ENCODE results near the gene FARS2. TPM values are rescaled to one million over a fixed set of nuclear protein-coding genes. Genes with fewer than 3 reads are reported as not detected.

The FARS2 gene
- total RNA-seq, 2 donors from 2014 or later: 16.2 to 18.3 TPM

DNA sequence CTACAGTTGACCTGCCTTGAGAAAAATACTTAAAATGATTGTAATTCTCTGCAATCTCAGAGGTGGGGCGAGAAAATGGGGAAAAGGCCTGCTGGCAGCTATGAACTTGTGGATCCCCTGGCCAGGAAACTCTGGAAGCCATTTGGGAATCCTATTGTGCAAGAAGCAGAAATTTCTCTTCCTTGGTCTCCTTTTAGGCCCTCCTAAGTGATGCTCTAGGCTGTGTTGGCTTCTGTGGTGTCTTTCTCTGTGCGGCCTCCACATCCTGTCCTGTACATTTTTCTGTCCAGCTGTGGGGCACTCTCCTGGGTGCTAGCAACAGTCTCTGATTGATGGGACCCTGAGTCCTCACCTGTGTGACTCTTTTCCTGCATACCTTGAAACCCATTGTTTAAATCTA lies 290.9 kb downstream of the FARS2 start:
- no peak for DNase-seq
- WGBS, 2 experiments (ENCODE audit: insufficient coverage in 1 of 2, insufficient read length in 1 of 2): 93 to 100% methylated on average over 2 of the region's 2 CpGs
- Histone ChIP-seq H3K4me3 (ENCODE audit: low read length) (no peak overlapping the region), H3K9ac (ENCODE audit: extremely low read depth, low read length, poor library complexity, severe bottlenecking) (no peak overlapping the region), H3K4me1 (ENCODE audit: control insufficient read depth, insufficient read depth, low read length) (peaks cover 2% of the 10 kb centered on the region), H3K36me3 (ENCODE audit: control insufficient read depth, insufficient read depth, low read length) (no peaks in the 10 kb centered on the region), H3K9me3 (ENCODE audit: control insufficient read depth, low read length) (peaks cover 17% of the 10 kb centered on the region), H3K27ac (ENCODE audit: low read depth, low read length) (no peak overlapping the region), H3K27me3 (ENCODE audit: control insufficient read depth, insufficient read depth, low read length, poor library complexity, severe bottlenecking) (no peaks in the 10 kb centered on the region)
- H3K27ac Mint-ChIP-seq: no peak overlapping the region
- TF ChIP-seq, protein P1, sequence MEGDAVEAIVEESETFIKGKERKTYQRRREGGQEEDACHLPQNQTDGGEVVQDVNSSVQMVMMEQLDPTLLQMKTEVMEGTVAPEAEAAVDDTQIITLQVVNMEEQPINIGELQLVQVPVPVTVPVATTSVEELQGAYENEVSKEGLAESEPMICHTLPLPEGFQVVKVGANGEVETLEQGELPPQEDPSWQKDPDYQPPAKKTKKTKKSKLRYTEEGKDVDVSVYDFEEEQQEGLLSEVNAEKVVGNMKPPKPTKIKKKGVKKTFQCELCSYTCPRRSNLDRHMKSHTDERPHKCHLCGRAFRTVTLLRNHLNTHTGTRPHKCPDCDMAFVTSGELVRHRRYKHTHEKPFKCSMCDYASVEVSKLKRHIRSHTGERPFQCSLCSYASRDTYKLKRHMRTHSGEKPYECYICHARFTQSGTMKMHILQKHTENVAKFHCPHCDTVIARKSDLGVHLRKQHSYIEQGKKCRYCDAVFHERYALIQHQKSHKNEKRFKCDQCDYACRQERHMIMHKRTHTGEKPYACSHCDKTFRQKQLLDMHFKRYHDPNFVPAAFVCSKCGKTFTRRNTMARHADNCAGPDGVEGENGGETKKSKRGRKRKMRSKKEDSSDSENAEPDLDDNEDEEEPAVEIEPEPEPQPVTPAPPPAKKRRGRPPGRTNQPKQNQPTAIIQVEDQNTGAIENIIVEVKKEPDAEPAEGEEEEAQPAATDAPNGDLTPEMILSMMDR (conservative IDR thresholded peaks at IDR 0.05): no peak
- peaks cover 5% of the 10 kb centered on the region for H3K4me1 Mint-ChIP-seq
- H3K4me3 Mint-ChIP-seq: no peak overlapping the region
- H3K9me3 Mint-ChIP-seq: peaks cover 17% of the 10 kb centered on the region
- no peaks in the 10 kb centered on the region for H3K27me3 Mint-ChIP-seq (ENCODE audit: insufficient read depth)
- peaks cover 23% of the 10 kb centered on the region for H3K36me3 Mint-ChIP-seq (ENCODE audit: low read depth)

DNA sequence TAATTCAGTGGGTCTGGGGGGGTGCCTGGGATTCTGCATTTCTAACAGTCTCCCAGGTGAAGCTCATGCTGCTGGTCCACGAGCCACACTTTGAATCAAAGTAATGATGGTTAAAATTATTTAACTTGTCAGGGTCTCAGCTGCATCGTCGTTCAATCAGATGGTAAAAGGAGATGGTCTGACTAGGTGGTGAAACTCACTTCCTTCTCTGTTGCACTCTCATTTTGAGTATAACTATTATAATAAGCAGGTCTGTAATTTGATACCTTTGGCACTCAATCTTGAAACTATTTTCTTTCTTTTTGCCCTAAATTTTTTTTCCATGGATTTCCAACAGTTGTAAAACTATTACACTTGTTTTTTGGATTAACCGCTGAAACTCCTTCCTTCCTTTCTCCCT lies 292.5 kb downstream of the FARS2 start:
- Histone ChIP-seq H3K36me3 (ENCODE audit: control insufficient read depth, insufficient read depth, low read length) (no peaks in the 10 kb centered on the region), H3K9me3 (ENCODE audit: control insufficient read depth, low read length) (peaks cover 17% of the 10 kb centered on the region), H3K4me3 (ENCODE audit: low read length) (no peak overlapping the region), H3K9ac (ENCODE audit: extremely low read depth, low read length, poor library complexity, severe bottlenecking) (no peak overlapping the region), H3K27ac (ENCODE audit: low read depth, low read length) (no peak overlapping the region), H3K4me1 (ENCODE audit: control insufficient read depth, insufficient read depth, low read length) (no peaks in the 10 kb centered on the region), H3K27me3 (ENCODE audit: control insufficient read depth, insufficient read depth, low read length, poor library complexity, severe bottlenecking) (no peaks in the 10 kb centered on the region)
- H3K9me3 Mint-ChIP-seq: peaks cover 17% of the 10 kb centered on the region
- H3K27me3 Mint-ChIP-seq (ENCODE audit: insufficient read depth): no peaks in the 10 kb centered on the region
- DNase-seq: no peak
- no peak overlapping the region for H3K4me3 Mint-ChIP-seq
- peaks cover 5% of the 10 kb centered on the region for H3K4me1 Mint-ChIP-seq
- H3K27ac Mint-ChIP-seq: no peak overlapping the region
- WGBS, 2 experiments (ENCODE audit: insufficient coverage in 1 of 2, insufficient read length in 1 of 2): 57 to 90% methylated on average over 2 to 4 of the region's 4 CpGs
- H3K36me3 Mint-ChIP-seq (ENCODE audit: low read depth): peaks cover 15% of the 10 kb centered on the region
- TF ChIP-seq, protein P1 (conservative IDR thresholded peaks at IDR 0.05): no peak

DNA sequence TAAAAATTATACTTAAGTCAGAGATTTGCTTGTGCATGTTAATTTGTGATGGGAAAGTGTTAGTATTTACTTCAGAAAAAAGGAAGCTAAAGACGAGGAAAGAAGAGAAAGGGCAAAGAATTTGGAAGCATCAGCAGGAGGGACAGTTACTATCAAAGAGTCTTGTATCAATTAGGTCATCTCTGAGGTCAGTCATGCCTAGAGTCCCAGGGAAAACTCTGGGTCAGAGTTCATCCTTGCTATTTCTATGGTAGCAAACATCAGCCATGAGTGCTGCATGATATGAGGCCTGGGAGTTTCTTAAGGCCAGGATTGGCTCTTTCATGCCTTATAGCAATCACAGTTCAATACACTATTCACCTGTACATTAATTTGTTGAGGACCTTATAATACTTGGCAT lies 292.9 kb downstream of the FARS2 start:
- H3K4me1 Mint-ChIP-seq: peaks cover 5% of the 10 kb centered on the region
- DNase-seq: no peak
- Histone ChIP-seq H3K4me3 (ENCODE audit: low read length) (no peak overlapping the region), H3K27me3 (ENCODE audit: control insufficient read depth, insufficient read depth, low read length, poor library complexity, severe bottlenecking) (no peaks in the 10 kb centered on the region), H3K27ac (ENCODE audit: low read depth, low read length) (no peak overlapping the region), H3K4me1 (ENCODE audit: control insufficient read depth, insufficient read depth, low read length) (no peaks in the 10 kb centered on the region), H3K9ac (ENCODE audit: extremely low read depth, low read length, poor library complexity, severe bottlenecking) (no peak overlapping the region), H3K36me3 (ENCODE audit: control insufficient read depth, insufficient read depth, low read length) (no peaks in the 10 kb centered on the region), H3K9me3 (ENCODE audit: control insufficient read depth, low read length) (peaks cover 17% of the 10 kb centered on the region)
- peaks cover 17% of the 10 kb centered on the region for H3K9me3 Mint-ChIP-seq
- no peaks in the 10 kb centered on the region for H3K27me3 Mint-ChIP-seq (ENCODE audit: insufficient read depth)
- no peak overlapping the region for H3K27ac Mint-ChIP-seq
- no peak overlapping the region for H3K4me3 Mint-ChIP-seq
- 73% methylated on average over 1 of the region's 1 CpG for WGBS, 2 experiments (ENCODE audit: insufficient coverage in 1 of 2, insufficient read length in 1 of 2)
- TF ChIP-seq, protein P1 (conservative IDR thresholded peaks at IDR 0.05): no peak
- peaks cover 13% of the 10 kb centered on the region for H3K36me3 Mint-ChIP-seq (ENCODE audit: low read depth)
